Measurements from ENCODE around the gene EPHA3.

DNA sequence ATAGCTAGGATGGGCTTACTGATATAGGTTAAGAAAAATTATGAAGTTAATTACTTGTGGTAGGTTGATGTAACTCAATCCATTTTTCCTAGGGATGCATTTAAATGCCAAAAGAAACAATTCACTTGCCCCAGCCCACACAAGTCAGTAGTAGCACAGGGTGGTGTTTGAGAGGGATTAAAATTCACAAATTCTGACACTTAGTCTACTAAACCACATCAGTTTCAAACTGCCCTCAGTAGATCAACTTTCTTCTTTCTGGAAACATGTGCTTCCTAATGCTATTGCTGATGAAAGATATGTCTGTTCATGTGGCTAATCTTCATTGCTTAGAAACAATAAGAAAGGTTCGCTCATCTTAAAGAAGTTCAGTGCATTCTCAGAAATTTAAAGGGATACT, 160.6 kb downstream of the EPHA3 start:
- no peak for TF ChIP-seq CTCF (IDR thresholded peaks at IDR 0.05; ENCODE audit: poor library complexity, severe bottlenecking)
- TF ChIP-seq, protein P1, sequence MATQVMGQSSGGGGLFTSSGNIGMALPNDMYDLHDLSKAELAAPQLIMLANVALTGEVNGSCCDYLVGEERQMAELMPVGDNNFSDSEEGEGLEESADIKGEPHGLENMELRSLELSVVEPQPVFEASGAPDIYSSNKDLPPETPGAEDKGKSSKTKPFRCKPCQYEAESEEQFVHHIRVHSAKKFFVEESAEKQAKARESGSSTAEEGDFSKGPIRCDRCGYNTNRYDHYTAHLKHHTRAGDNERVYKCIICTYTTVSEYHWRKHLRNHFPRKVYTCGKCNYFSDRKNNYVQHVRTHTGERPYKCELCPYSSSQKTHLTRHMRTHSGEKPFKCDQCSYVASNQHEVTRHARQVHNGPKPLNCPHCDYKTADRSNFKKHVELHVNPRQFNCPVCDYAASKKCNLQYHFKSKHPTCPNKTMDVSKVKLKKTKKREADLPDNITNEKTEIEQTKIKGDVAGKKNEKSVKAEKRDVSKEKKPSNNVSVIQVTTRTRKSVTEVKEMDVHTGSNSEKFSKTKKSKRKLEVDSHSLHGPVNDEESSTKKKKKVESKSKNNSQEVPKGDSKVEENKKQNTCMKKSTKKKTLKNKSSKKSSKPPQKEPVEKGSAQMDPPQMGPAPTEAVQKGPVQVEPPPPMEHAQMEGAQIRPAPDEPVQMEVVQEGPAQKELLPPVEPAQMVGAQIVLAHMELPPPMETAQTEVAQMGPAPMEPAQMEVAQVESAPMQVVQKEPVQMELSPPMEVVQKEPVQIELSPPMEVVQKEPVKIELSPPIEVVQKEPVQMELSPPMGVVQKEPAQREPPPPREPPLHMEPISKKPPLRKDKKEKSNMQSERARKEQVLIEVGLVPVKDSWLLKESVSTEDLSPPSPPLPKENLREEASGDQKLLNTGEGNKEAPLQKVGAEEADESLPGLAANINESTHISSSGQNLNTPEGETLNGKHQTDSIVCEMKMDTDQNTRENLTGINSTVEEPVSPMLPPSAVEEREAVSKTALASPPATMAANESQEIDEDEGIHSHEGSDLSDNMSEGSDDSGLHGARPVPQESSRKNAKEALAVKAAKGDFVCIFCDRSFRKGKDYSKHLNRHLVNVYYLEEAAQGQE (IDR thresholded peaks at IDR 0.05; ENCODE audit: borderline replicate concordance), result no peak
- no peak for TF ChIP-seq EP300 (conservative IDR thresholded peaks at IDR 0.05; ENCODE audit: poor library complexity, severe bottlenecking)
- TF ChIP-seq SMC3 (conservative IDR thresholded peaks at IDR 0.05; ENCODE audit: poor library complexity), result no peak
